T-cell (primary cell): ENCODE data around the gene AFP. TPM values are rescaled to one million over a fixed set of nuclear protein-coding genes. Genes with fewer than 3 reads are reported as not detected.

Experiments used
- ATAC-seq, 4 experiments: fragments of 200-7000 bp in 3 of 4; fragments of 150-1000 bp in 1 of 4; cut with Tn5 transposase; replicated peaks in 1 of 4; 1 replicate in 3 of 4; 2 replicates in 1 of 4; pipeline ENCODE4 v1.10.0; 2021; ENCODE audit warnings: moderate library complexity in 3 of 4, mild to moderate bottlenecking in 2 of 4, moderate number of reproducible peaks in 1 of 4
- CTCF ChIA-PET, 2 donors: fragments of 300-600 bp; sonication (Branson Sonifier 250); formaldehyde crosslinking; loops; one replicate each; lab custom pipeline; 2022; ENCODE audit warnings: antibody characterized with exemption in 2 of 2; lab: Charles Lee
- POLR2A ChIA-PET, 2 donors: fragments of 300-600 bp; sonication (Branson Sonifier 250); formaldehyde crosslinking; loops; one replicate each; lab custom pipeline; 2022; ENCODE audit warnings: antibody characterized with exemption in 2 of 2; lab: Charles Lee
- DNase-seq, 35 experiments: peaks; one replicate each; pipeline versions ENCODE4 v3.0.0 to v3.0.0-alpha.2; 2013 to 2023
- H3K27ac ChIP-seq: one replicate; pipeline ENCODE4 v1.5.1; 2013; ENCODE audit warnings: low read length
- H3K27me3 ChIP-seq, 2 experiments: replicated peaks in 1 of 2; 1 replicate in 1 of 2; 2 replicates in 1 of 2; pipeline versions ENCODE4 v1.6.1 to v1.7.0; 2013; ENCODE audit warnings: low read length in 1 of 2, mixed read lengths in 1 of 2; ENCODE audit not compliant: control insufficient read depth in 2 of 2, insufficient read depth in 2 of 2; ENCODE audit errors: extremely low read depth in 1 of 2
- H3K36me3 ChIP-seq, 2 donors: 1 replicate in 1 of 2; 2 replicates in 1 of 2; pipeline versions ENCODE4 v1.6.1 to v1.7.0; 2013; ENCODE audit warnings: low read length in 1 of 2; ENCODE audit not compliant: control insufficient read depth in 2 of 2, insufficient read depth in 1 of 2; ENCODE audit errors: extremely low read depth in 1 of 2
- H3K4me1 ChIP-seq, 2 experiments: 1 replicate in 1 of 2; 2 replicates in 1 of 2; pipeline versions ENCODE4 v1.6.1 to v1.7.0; 2013; ENCODE audit warnings: low read length in 2 of 2, mixed read lengths in 1 of 2; ENCODE audit not compliant: insufficient read depth in 2 of 2, control insufficient read depth in 1 of 2; ENCODE audit errors: extremely low read depth in 1 of 2
- H3K4me3 ChIP-seq, 2 donors: 1 replicate in 1 of 2; 2 replicates in 1 of 2; pipeline versions ENCODE4 v1.5.1 to v1.7.0; 2013; ENCODE audit warnings: mild to moderate bottlenecking in 2 of 2, low read length in 1 of 2, moderate library complexity in 1 of 2; ENCODE audit not compliant: control insufficient read depth in 1 of 2; ENCODE audit errors: extremely low read depth in 1 of 2
- H3K9me3 ChIP-seq: 2 replicates; pipeline ENCODE4 v1.7.0; 2013
- H3K27ac Mint-ChIP-seq, 2 donors: one replicate each; pipeline ENCODE4 v1.8.0; 2020 to 2021; ENCODE audit warnings: mild to moderate bottlenecking in 2 of 2, mixed read lengths in 2 of 2
- H3K27me3 Mint-ChIP-seq, 2 donors: one replicate each; pipeline ENCODE4 v1.8.0; 2021 to 2022; ENCODE audit warnings: mixed read lengths in 2 of 2
- H3K36me3 Mint-ChIP-seq: one replicate; pipeline ENCODE4 v1.8.0; 2021; ENCODE audit warnings: mixed read lengths
- H3K4me1 Mint-ChIP-seq, 3 donors: one replicate each; pipeline ENCODE4 v1.8.0; 2020 to 2022; ENCODE audit warnings: mixed read lengths in 3 of 3, mild to moderate bottlenecking in 1 of 3
- H3K4me3 Mint-ChIP-seq, 3 donors: one replicate each; pipeline ENCODE4 v1.8.0; 2020 to 2022; ENCODE audit warnings: mild to moderate bottlenecking in 3 of 3, mixed read lengths in 3 of 3, moderate library complexity in 3 of 3
- H3K9me3 Mint-ChIP-seq, 3 donors: one replicate each; pipeline ENCODE4 v1.8.0; 2020 to 2022; ENCODE audit warnings: mixed read lengths in 3 of 3
- WGBS: methylation state at CpG from one replicate; pipeline ENCODE4 v1.1.5; 2013; ENCODE audit warnings: missing lambda C conversion rate; ENCODE audit not compliant: insufficient coverage; 5-methylcytosine and 5-hydroxymethylcytosine counted together
- total RNA-seq, 35 experiments: library from RNA in 6 of 35; stranded (reverse) in 6 of 35; fragments of 120-200 nt in 1 of 35; gene quantifications; one replicate each; pipeline versions ENCODE4 v1.2.1 to v1.2.4 and lab custom pipeline; 2013 to 2026

Gene AFP
- total RNA-seq, 5 donors from 2014 or later (not counting 1 experiment from before 2014, with no cell fraction given) = 1.6 to 3.6 (median 2.5) TPM; not detected in 2

- Histone ChIP-seq H3K9me3 (no peaks in the 10 kb centered on the region), H3K36me3 (no peaks in the 10 kb centered on the region), H3K4me1 (no peaks in the 10 kb centered on the region), H3K27ac (no peak overlapping the region), H3K27me3 (no peaks in the 10 kb centered on the region), H3K4me3 (no peak overlapping the region)
- Mint-ChIP-seq H3K9me3 (no peaks in the 10 kb centered on the region), H3K27me3 (peaks cover 2 to 3% of the 10 kb centered on the region in 2 donors), H3K4me1 (no peaks in the 10 kb centered on the region), H3K27ac (no peak overlapping the region), H3K4me3 (no peak overlapping the region), H3K36me3 (no peaks in the 10 kb centered on the region)
- ATAC-seq = no peak
- POLR2A ChIA-PET = no interaction called here
- WGBS = 81% methylated on average over 4 of the region's 6 CpGs
- no peak for DNase-seq
- CTCF ChIA-PET = interaction anchor here in 1 of 2 donors (0.9 kb wide), 1 partner anchor 30 kb away, joined by 3 read pairs; no protein-coding TSS in a partner anchor
These were observed 18.0 kb upstream of the AFP start for GRCh38 chr4:73417973-73418372.

- Mint-ChIP-seq H3K27ac (no peak overlapping the region), H3K4me3 (no peak overlapping the region), H3K27me3 (peaks cover 2 to 3% of the 10 kb centered on the region in 2 donors), H3K9me3 (no peaks in the 10 kb centered on the region), H3K36me3 (no peaks in the 10 kb centered on the region), H3K4me1 (no peaks in the 10 kb centered on the region)
- Histone ChIP-seq H3K4me3 (no peak overlapping the region), H3K4me1 (no peaks in the 10 kb centered on the region), H3K36me3 (no peaks in the 10 kb centered on the region), H3K27ac (no peak overlapping the region), H3K27me3 (no peaks in the 10 kb centered on the region), H3K9me3 (no peaks in the 10 kb centered on the region)
- DNase-seq (no peak), ATAC-seq (no peak)
- POLR2A ChIA-PET = no interaction called here
- CTCF ChIA-PET = interaction anchor here in 1 of 2 donors (0.9 kb wide), 1 partner anchor 29 kb away, joined by 3 read pairs; no protein-coding TSS in a partner anchor
- WGBS = no CpG with 5 or more reads among the region's 1 CpG
These were observed 17.3 kb upstream of the AFP start for GRCh38 chr4:73418677-73419076.

GRCh38 chr4:73419106-73420038 lies 16.6 kb upstream of the AFP start:
- ATAC-seq = no peak
- DNase-seq = no peak
- Histone ChIP-seq H3K4me3 (no peak overlapping the region), H3K9me3 (no peaks in the 10 kb centered on the region), H3K27ac (no peak overlapping the region), H3K4me1 (no peaks in the 10 kb centered on the region), H3K27me3 (no peaks in the 10 kb centered on the region), H3K36me3 (no peaks in the 10 kb centered on the region)
- no peaks in the 10 kb centered on the region for H3K9me3 Mint-ChIP-seq
- CTCF ChIA-PET = interaction anchor here in 1 of 2 donors (0.9 kb wide), 1 partner anchor 28 kb away, joined by 3 read pairs; no protein-coding TSS in a partner anchor
- H3K4me3 Mint-ChIP-seq = no peak overlapping the region
- H3K4me1 Mint-ChIP-seq = no peaks in the 10 kb centered on the region
- H3K27me3 Mint-ChIP-seq = peaks cover 2 to 3% of the 10 kb centered on the region in 2 donors
- POLR2A ChIA-PET = no interaction called here
- WGBS = no CpG with 5 or more reads among the region's 7 CpGs
- no peak overlapping the region for H3K27ac Mint-ChIP-seq
- no peaks in the 10 kb centered on the region for H3K36me3 Mint-ChIP-seq

- ChIA-PET CTCF (no interaction called here), POLR2A (no interaction called here)
- no peak for DNase-seq
- H3K27me3 ChIP-seq = no peaks in the 10 kb centered on the region
- peaks cover 0 to 3% of the 10 kb centered on the region in 2 donors for H3K27me3 Mint-ChIP-seq
- H3K9me3 ChIP-seq = no peaks in the 10 kb centered on the region
- H3K4me3 ChIP-seq = no peak overlapping the region
- H3K36me3 Mint-ChIP-seq = no peaks in the 10 kb centered on the region
- H3K4me3 Mint-ChIP-seq = no peak overlapping the region
- H3K4me1 Mint-ChIP-seq = no peaks in the 10 kb centered on the region
- ATAC-seq = no peak
- 88% methylated on average over 1 of the region's 2 CpGs for WGBS
- no peak overlapping the region for H3K27ac Mint-ChIP-seq
- H3K9me3 Mint-ChIP-seq = no peaks in the 10 kb centered on the region
- H3K27ac ChIP-seq = no peak overlapping the region
- H3K4me1 ChIP-seq = no peaks in the 10 kb centered on the region
- no peaks in the 10 kb centered on the region for H3K36me3 ChIP-seq
These were observed 15.4 kb upstream of the AFP start for GRCh38 chr4:73420615-73421014.

GRCh38 chr4:73421708-73422457 lies 14.1 kb upstream of the AFP start:
- Histone ChIP-seq H3K4me3 (no peak overlapping the region), H3K27me3 (no peaks in the 10 kb centered on the region), H3K4me1 (no peaks in the 10 kb centered on the region), H3K36me3 (no peaks in the 10 kb centered on the region), H3K9me3 (no peaks in the 10 kb centered on the region), H3K27ac (no peak overlapping the region)
- CTCF ChIA-PET = no interaction called here
- Mint-ChIP-seq H3K27ac (no peak overlapping the region), H3K4me1 (no peaks in the 10 kb centered on the region), H3K36me3 (no peaks in the 10 kb centered on the region), H3K9me3 (no peaks in the 10 kb centered on the region), H3K4me3 (no peak overlapping the region), H3K27me3 (peaks cover 0 to 3% of the 10 kb centered on the region in 2 donors)
- ATAC-seq (no peak), DNase-seq (no peak)
- POLR2A ChIA-PET = no interaction called here

GRCh38 chr4:73422458-73422752 lies 13.6 kb upstream of the AFP start:
- H3K9me3 ChIP-seq = no peaks in the 10 kb centered on the region
- no peaks in the 10 kb centered on the region for H3K27me3 ChIP-seq
- ChIA-PET POLR2A (no interaction called here), CTCF (no interaction called here)
- Mint-ChIP-seq H3K4me3 (no peak overlapping the region), H3K9me3 (no peaks in the 10 kb centered on the region), H3K27me3 (peaks cover 0 to 3% of the 10 kb centered on the region in 2 donors), H3K4me1 (no peaks in the 10 kb centered on the region), H3K36me3 (no peaks in the 10 kb centered on the region), H3K27ac (no peak overlapping the region)
- H3K4me3 ChIP-seq = no peak overlapping the region
- DNase-seq (no peak), ATAC-seq (no peak)
- H3K27ac ChIP-seq = no peak overlapping the region
- WGBS = no CpG with 5 or more reads among the region's 4 CpGs
- H3K4me1 ChIP-seq = no peaks in the 10 kb centered on the region
- no peaks in the 10 kb centered on the region for H3K36me3 ChIP-seq
